Measurements from ENCODE around the gene HSD11B1L.

HSD11B1L gene

GRCh38 chr19:5641171-5641570, 39.7 kb upstream of the HSD11B1L start:
- H3K4me3 ChIP-seq (replicated peaks in 1 of 2; ENCODE audit: low read depth in 2 of 2, low read length in 2 of 2), result no peak overlapping the region
- TF ChIP-seq CTCF (IDR thresholded peaks at IDR 0.05; ENCODE audit: low read depth, low read length), result no peak
- DNase-seq (ENCODE audit: low read depth in 2 of 2), result no peak

- H3K4me3 ChIP-seq (replicated peaks in 1 of 2; ENCODE audit: low read depth in 2 of 2, low read length in 2 of 2), result no peak overlapping the region
- DNase-seq (ENCODE audit: low read depth in 2 of 2), result no peak
- no peak for TF ChIP-seq CTCF (IDR thresholded peaks at IDR 0.05; ENCODE audit: low read depth, low read length)
Observed at GRCh38 chr19:5642204-5642603, 38.6 kb upstream of the HSD11B1L start.

- no peak for DNase-seq (ENCODE audit: low read depth in 2 of 2)
- TF ChIP-seq CTCF (IDR thresholded peaks at IDR 0.05; ENCODE audit: low read depth, low read length), result no peak
- H3K4me3 ChIP-seq (replicated peaks in 1 of 2; ENCODE audit: low read depth in 2 of 2, low read length in 2 of 2), result no peak overlapping the region
Observed at GRCh38 chr19:5643060-5643459, 37.8 kb upstream of the HSD11B1L start.

- DNase-seq (ENCODE audit: low read depth in 2 of 2), result peak in 1 of 2 donors; percentile 32
- TF ChIP-seq CTCF (IDR thresholded peaks at IDR 0.05; ENCODE audit: low read depth, low read length), result no peak
- H3K4me3 ChIP-seq (replicated peaks in 1 of 2; ENCODE audit: low read depth in 2 of 2, low read length in 2 of 2), result no peak overlapping the region
Observed at GRCh38 chr19:5644037-5644436, 36.8 kb upstream of the HSD11B1L start.

- TF ChIP-seq CTCF (IDR thresholded peaks at IDR 0.05; ENCODE audit: low read depth, low read length), result no peak
- H3K4me3 ChIP-seq (replicated peaks in 1 of 2; ENCODE audit: low read depth in 2 of 2, low read length in 2 of 2), result no peak overlapping the region
- no peak for DNase-seq (ENCODE audit: low read depth in 2 of 2)
Observed at GRCh38 chr19:5645409-5645808, 35.4 kb upstream of the HSD11B1L start.

- TF ChIP-seq CTCF (IDR thresholded peaks at IDR 0.05; ENCODE audit: low read depth, low read length), result no peak
- no peak overlapping the region for H3K4me3 ChIP-seq (replicated peaks in 1 of 2; ENCODE audit: low read depth in 2 of 2, low read length in 2 of 2)
- DNase-seq (ENCODE audit: low read depth in 2 of 2), result no peak
Observed at GRCh38 chr19:5646703-5647102, 34.1 kb upstream of the HSD11B1L start.

GRCh38 chr19:5648464-5648863, 32.4 kb upstream of the HSD11B1L start:
- TF ChIP-seq CTCF (IDR thresholded peaks at IDR 0.05; ENCODE audit: low read depth, low read length), result no peak
- no peak for DNase-seq (ENCODE audit: low read depth in 2 of 2)
- no peak overlapping the region for H3K4me3 ChIP-seq (replicated peaks in 1 of 2; ENCODE audit: low read depth in 2 of 2, low read length in 2 of 2)
